AG04450 (cell line): ENCODE data around the gene BAG1. TPM values are rescaled to one million over a fixed set of nuclear protein-coding genes. Genes with fewer than 3 reads are reported as not detected.

Experiments
- CTCF ChIA-PET: fragments of 300-600, 350-600 bp; formaldehyde crosslinking; extraction: SDS; loops from one replicate; lab custom pipeline; 2022; ENCODE audit warnings: antibody characterized with exemption, inconsistent platforms; lab: Charles Lee
- POLR2A ChIA-PET: fragments of 350-600 bp; formaldehyde crosslinking; extraction: SDS; loops from one replicate; lab custom pipeline; 2021; ENCODE audit warnings: antibody characterized with exemption, inconsistent platforms; lab: Yijun Ruan, JAX
- DNase-seq: peaks from one replicate; pipeline ENCODE4 v3.0.0-alpha.2; 2011; ENCODE audit warnings: low read depth, low spot score
- H3K27ac ChIP-seq: one replicate; pipeline ENCODE4 v1.5.1; 2012; ENCODE audit warnings: low read depth, low read length, control low read depth
- H3K27me3 ChIP-seq: one replicate; pipeline ENCODE4 v1.6.0; 2012; ENCODE audit warnings: low read length; ENCODE audit not compliant: control insufficient read depth, insufficient read depth
- H3K4me3 ChIP-seq: 2 replicates; pipeline ENCODE4 v1.5.1; 2011; ENCODE audit warnings: mild to moderate bottlenecking, low read depth, low read length, control low read depth
- H3K9me3 ChIP-seq: 2 replicates; pipeline ENCODE4 v1.5.1; 2012; ENCODE audit warnings: low read length; ENCODE audit not compliant: control insufficient read depth, insufficient read depth
- polyA plus RNA-seq: library from polyadenylated mRNA; depleted of rRNA; stranded (reverse); fragments of >200 nt; gene quantifications from 2 replicates; pipeline ENCODE4 v1.2.3, GENCODE V29; 2011
- TF ChIP-seq, protein P1 (sequence below): IDR thresholded peaks from 2 replicates; pipeline ENCODE4 v1.5.1; 2011; ENCODE audit warnings: low read depth, low read length, control low read depth, inconsistent platforms

BAG1 gene
- polyA plus RNA-seq, 1 experiment = 31.7 TPM

DNA sequence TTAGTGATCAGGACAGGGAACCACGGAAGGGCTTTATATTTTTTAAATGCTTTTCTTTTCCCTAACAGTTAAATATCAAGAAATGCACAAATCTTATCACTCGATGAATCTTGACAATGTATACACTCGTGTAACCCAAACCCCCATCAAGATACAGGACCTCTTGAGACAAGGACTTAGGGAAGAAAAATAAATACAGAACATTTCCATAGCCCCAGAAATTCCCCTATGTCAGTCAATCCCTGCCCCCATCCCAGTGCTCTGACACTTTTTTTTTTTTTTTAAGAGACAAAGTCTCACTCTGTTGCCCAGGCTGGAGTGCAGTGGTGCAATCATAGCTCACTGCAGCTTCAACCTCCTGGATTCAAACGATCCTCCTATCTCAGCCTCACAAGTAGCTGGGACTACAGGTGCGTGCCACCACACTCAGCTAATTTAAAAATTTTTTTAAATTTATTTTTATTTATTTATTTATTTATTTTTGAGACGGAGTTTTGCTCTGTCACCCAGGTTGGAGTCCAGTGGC, 21.8 kb downstream of the BAG1 start:
- TF ChIP-seq, protein P1, sequence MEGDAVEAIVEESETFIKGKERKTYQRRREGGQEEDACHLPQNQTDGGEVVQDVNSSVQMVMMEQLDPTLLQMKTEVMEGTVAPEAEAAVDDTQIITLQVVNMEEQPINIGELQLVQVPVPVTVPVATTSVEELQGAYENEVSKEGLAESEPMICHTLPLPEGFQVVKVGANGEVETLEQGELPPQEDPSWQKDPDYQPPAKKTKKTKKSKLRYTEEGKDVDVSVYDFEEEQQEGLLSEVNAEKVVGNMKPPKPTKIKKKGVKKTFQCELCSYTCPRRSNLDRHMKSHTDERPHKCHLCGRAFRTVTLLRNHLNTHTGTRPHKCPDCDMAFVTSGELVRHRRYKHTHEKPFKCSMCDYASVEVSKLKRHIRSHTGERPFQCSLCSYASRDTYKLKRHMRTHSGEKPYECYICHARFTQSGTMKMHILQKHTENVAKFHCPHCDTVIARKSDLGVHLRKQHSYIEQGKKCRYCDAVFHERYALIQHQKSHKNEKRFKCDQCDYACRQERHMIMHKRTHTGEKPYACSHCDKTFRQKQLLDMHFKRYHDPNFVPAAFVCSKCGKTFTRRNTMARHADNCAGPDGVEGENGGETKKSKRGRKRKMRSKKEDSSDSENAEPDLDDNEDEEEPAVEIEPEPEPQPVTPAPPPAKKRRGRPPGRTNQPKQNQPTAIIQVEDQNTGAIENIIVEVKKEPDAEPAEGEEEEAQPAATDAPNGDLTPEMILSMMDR = no peak

DNA sequence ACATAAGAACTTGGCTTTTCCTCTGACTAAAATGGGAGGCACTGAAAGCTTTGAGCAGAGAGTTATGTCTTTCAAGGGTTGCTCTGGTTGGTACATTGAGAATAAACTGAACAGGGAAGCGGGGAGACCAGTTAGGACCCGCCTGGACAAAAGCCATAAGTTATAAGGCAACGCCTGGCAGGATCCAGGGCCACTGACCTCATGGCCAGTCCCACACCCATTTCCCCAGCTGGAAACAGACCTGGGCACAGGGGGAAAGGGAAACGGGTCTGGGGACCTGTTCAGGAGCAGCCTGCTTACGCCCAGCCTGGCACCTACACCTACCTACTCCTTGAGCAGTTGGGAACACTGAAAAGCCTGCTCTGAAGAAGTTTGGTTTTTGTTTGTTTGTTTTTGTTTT, 23.2 kb downstream of the BAG1 start:
- CTCF ChIA-PET = no interaction called here
- no peak for DNase-seq
- POLR2A ChIA-PET = no interaction called here
- Histone ChIP-seq H3K4me3 (no peak overlapping the region), H3K27ac (no peak overlapping the region), H3K9me3 (no peaks in the 10 kb centered on the region), H3K27me3 (no peaks in the 10 kb centered on the region)
- TF ChIP-seq, protein P1 = no peak

More for the DNA sequence above, 21.8 kb downstream of the BAG1 start:
- Histone ChIP-seq H3K27ac (no peak overlapping the region), H3K27me3 (no peaks in the 10 kb centered on the region), H3K9me3 (no peaks in the 10 kb centered on the region), H3K4me3 (no peak overlapping the region)
- ChIA-PET CTCF (no interaction called here), POLR2A (no interaction called here)
- no peak for DNase-seq

DNA sequence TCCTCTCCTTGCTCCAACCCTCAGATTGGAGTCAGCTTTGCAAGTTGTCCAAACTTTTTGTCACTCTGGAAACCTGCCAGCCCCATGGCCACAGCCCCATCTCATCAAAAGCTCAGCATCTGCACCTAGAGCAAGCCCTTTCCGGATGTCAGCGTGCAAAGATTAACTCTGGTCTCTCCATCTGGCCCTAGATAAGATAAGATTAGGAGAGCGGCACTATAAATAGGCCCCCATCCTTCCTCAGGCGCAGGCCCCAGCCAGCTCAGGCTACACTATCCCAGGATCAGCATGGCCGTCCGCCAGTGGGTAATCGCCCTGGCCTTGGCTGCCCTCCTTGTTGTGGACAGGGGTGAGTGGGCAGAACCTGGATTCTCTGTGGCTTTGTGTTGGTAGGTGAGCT, 24.6 kb downstream of the BAG1 start, which contains the start of gene SPINK4:
TSS of gene SPINK4 (plus strand) at position 247 of the 400 bp plus-strand sequence. CDS start at position 289, 42 bp downstream.
- Histone ChIP-seq H3K4me3 (no peak within 1 kb of the TSS), H3K27ac (no peak within 1 kb of the TSS), H3K27me3 (no peaks in the 10 kb centered on the region), H3K9me3 (no peaks in the 10 kb centered on the region)
- ChIA-PET POLR2A (no interaction called here), CTCF (no interaction called here)
- TF ChIP-seq, protein P1 = no peak
- DNase-seq = no peak

DNA sequence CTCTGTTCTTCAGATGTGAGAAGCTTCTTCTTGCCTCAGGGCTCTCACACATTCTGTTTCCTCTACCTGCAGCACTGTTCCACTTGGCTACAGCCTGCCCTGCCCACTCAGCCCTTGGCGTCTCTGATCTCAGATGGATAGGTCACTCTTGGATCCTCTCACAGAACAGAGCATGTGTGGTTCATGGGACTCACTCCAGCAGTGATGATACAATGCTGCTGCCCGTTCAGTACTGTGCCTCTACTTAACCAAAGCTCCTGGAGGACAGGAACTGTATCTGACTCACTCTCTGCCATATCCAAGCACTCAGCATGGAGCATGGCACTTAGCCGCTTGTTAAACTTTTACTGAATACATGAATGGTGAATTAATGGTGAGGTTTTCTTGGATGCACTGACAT, 27.9 kb downstream of the BAG1 start:
- CTCF ChIA-PET = interaction anchor here (4.6 kb wide), 1 partner anchor 11 kb away, joined by 22 read pairs; no protein-coding TSS in a partner anchor
- DNase-seq = no peak
- TF ChIP-seq, protein P1 = no peak

More for the DNA sequence above, 27.9 kb downstream of the BAG1 start:
- POLR2A ChIA-PET = interaction anchor here (1.2 kb wide), 1 partner anchor 12 kb away, joined by 3 read pairs; no protein-coding TSS in a partner anchor
- no peaks in the 10 kb centered on the region for H3K9me3 ChIP-seq
- H3K4me3 ChIP-seq = no peak overlapping the region
- H3K27ac ChIP-seq = no peak overlapping the region
- H3K27me3 ChIP-seq = no peaks in the 10 kb centered on the region
